Superior temporal gyrus (tissue), 1 donor: ENCODE results near the gene PSEN2.
"Not testable (repeated sequence)": the region's sequence is repeated elsewhere in the genome, so short reads cannot be mapped to it uniquely, and the experiment has no call there.

Experiments used
- DNase-seq: peaks from one replicate; pipeline ENCODE4 v3.0.0-alpha.2; 2016; ENCODE audit errors: extremely low spot score

Gene PSEN2

GRCh38 chr1:226916497-226916896 lies 46.1 kb downstream of the PSEN2 start:
- DNase-seq = no peak

- no peak for DNase-seq
Observed at GRCh38 chr1:226919587-226919986, 49.2 kb downstream of the PSEN2 start.

GRCh38 chr1:226919995-226920394 lies 49.6 kb downstream of the PSEN2 start:
- no peak for DNase-seq

- DNase-seq = no peak
Observed at GRCh38 chr1:226920446-226920894, 50.1 kb downstream of the PSEN2 start.

GRCh38 chr1:226921504-226921903 lies 51.1 kb downstream of the PSEN2 start:
- DNase-seq = no peak

GRCh38 chr1:226929260-226930111 lies 59.1 kb downstream of the PSEN2 start:
- DNase-seq = not testable (repeated sequence)

- DNase-seq = no peak
Observed at GRCh38 chr1:226934483-226935237, 64.2 kb downstream of the PSEN2 start.

- DNase-seq = no peak
Observed at GRCh38 chr1:226937940-226938725, 67.7 kb downstream of the PSEN2 start.

GRCh38 chr1:226938903-226939437 lies 68.6 kb downstream of the PSEN2 start:
- DNase-seq = peak; percentile 72

GRCh38 chr1:226939438-226940028 lies 69.1 kb downstream of the PSEN2 start:
- no peak for DNase-seq

- DNase-seq = peak; percentile 100
Observed at GRCh38 chr1:226940029-226940805, 69.8 kb downstream of the PSEN2 start, which contains the start of gene COQ8A. TSS of gene COQ8A (plus strand) at chr1:226940294. CDS start at chr1:226961386, 21,092 bp downstream.

GRCh38 chr1:226940806-226941067 lies 70.3 kb downstream of the PSEN2 start:
- no peak for DNase-seq

- DNase-seq = no peak
Observed at GRCh38 chr1:226942392-226942791, 72.0 kb downstream of the PSEN2 start.

GRCh38 chr1:226943156-226943555 lies 72.7 kb downstream of the PSEN2 start:
- DNase-seq = no peak

GRCh38 chr1:226943927-226944326 lies 73.5 kb downstream of the PSEN2 start:
- no peak for DNase-seq

GRCh38 chr1:226945106-226945857 lies 74.9 kb downstream of the PSEN2 start:
- no peak for DNase-seq
